ENCODE results near the gene PIEZO2. TPM values are rescaled to one million over a fixed set of nuclear protein-coding genes. Genes with fewer than 3 reads are reported as not detected.

The PIEZO2 gene
- total and polyA plus RNA-seq, 2 donors (not counting 1 experiment from before 2014, with no cell fraction given): not detected

DNA sequence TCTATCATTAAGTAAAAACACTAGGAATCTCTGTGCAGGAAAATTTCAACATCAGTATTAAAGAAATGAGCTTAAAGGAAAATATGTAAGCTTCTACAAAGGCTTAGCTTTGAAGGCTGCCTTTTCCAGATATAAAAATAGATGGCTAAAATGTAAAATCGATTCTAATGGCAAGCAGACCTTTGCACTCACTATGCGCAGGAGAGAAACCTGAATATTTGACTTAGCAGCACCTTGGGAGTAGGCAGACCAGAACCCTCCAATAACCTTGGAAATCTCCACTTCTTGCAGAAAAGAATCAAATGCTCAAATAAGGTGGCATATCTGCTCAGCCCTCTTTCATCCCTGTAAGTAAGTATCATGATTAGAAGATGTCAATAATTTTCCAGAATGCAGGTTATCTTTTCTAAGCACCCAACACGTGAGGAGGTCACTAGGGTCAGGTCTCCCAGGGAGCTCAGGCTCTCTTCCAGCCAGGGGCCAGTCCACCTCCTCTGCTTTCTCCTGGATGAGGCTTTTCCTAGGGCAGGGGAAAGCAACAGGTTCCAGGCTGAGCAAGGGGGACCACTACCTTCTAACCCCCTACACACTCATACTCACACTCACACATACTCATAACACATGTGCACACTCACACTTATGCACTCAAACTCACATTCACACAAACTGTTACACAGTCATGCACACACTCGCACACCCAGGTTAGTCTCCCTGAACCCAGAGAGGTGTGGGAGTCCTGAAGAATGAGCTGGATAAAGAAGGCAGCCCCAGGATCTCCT lies 3.8 kb downstream of the PIEZO2 start:
- Histone ChIP-seq H3K9ac (ENCODE audit: low read length) (no peak overlapping the region), H2AFZ (ENCODE audit: insufficient read depth, low read depth, low read length, poor library complexity, severe bottlenecking) (no peak overlapping the region), H3K4me3 (ENCODE audit: control extremely low read depth in 1 of 5, extremely low read depth in 1 of 5, insufficient read depth in 1 of 5, low read depth in 2 of 5, low read length in 4 of 5) (no peak overlapping the region), H3K4me2 (replicated peaks; ENCODE audit: low read depth, low read length, poor library complexity, severe bottlenecking) (no peak overlapping the region), H3K9me3 (ENCODE audit: control extremely low read depth in 1 of 3, control insufficient read depth in 2 of 3, insufficient read depth in 1 of 3, low read length in 2 of 3) (peaks cover 0 to 9% (median 0%) of the 10 kb centered on the region in 3 donors), H3K27ac (ENCODE audit: low read length in 2 of 2) (no peak overlapping the region), H3K36me3 (replicated peaks in 1 of 2; ENCODE audit: control extremely low read depth in 1 of 2, control insufficient read depth in 1 of 2, extremely low read depth in 1 of 2, insufficient read depth in 2 of 2, low read length in 1 of 2) (no peaks in the 10 kb centered on the region), H3K4me1 (ENCODE audit: control insufficient read depth in 2 of 2, insufficient read depth in 2 of 2, low read length in 2 of 2) (no peaks in the 10 kb centered on the region), H4K20me1 (ENCODE audit: control insufficient read depth, insufficient read depth, low read length, poor library complexity, severe bottlenecking) (no peaks in the 10 kb centered on the region), H3K27me3 (replicated peaks in 1 of 4; ENCODE audit: control extremely low read depth in 1 of 4, control insufficient read depth in 3 of 4, insufficient read depth in 4 of 4, low read length in 3 of 4) (peaks cover 0 to 24% (median 0%) of the 10 kb centered on the region in 4 experiments), H3K79me2 (ENCODE audit: control insufficient read depth, insufficient read depth, low read length) (no peaks in the 10 kb centered on the region)
- POLR2A ChIA-PET: no interaction called here
- ATAC-seq (ENCODE audit: low read depth) (no peak), DNase-seq (no peak)
- H3K4me3 Mint-ChIP-seq: no peak overlapping the region
- H3K27ac Mint-ChIP-seq: no peak overlapping the region
- no peak for TF ChIP-seq EZH2 (IDR thresholded peaks at IDR 0.05; ENCODE audit: borderline replicate concordance, insufficient read depth, low read depth, low read length, poor library complexity, severe bottlenecking)
- TF ChIP-seq, protein P1, sequence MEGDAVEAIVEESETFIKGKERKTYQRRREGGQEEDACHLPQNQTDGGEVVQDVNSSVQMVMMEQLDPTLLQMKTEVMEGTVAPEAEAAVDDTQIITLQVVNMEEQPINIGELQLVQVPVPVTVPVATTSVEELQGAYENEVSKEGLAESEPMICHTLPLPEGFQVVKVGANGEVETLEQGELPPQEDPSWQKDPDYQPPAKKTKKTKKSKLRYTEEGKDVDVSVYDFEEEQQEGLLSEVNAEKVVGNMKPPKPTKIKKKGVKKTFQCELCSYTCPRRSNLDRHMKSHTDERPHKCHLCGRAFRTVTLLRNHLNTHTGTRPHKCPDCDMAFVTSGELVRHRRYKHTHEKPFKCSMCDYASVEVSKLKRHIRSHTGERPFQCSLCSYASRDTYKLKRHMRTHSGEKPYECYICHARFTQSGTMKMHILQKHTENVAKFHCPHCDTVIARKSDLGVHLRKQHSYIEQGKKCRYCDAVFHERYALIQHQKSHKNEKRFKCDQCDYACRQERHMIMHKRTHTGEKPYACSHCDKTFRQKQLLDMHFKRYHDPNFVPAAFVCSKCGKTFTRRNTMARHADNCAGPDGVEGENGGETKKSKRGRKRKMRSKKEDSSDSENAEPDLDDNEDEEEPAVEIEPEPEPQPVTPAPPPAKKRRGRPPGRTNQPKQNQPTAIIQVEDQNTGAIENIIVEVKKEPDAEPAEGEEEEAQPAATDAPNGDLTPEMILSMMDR (IDR thresholded peaks at IDR 0.05): no peak
- intact Hi-C loops (cut with micrococcal nuclease): no loop called here
- H3K27me3 Mint-ChIP-seq: peaks cover 24% of the 10 kb centered on the region
- CTCF ChIA-PET: no interaction called here
- H3K4me1 Mint-ChIP-seq: peaks cover 3% of the 10 kb centered on the region
- 88% methylated on average over 3 of the region's 4 CpGs for WGBS (ENCODE audit: insufficient coverage)
- no peaks in the 10 kb centered on the region for H3K9me3 Mint-ChIP-seq (ENCODE audit: insufficient read depth)

DNA sequence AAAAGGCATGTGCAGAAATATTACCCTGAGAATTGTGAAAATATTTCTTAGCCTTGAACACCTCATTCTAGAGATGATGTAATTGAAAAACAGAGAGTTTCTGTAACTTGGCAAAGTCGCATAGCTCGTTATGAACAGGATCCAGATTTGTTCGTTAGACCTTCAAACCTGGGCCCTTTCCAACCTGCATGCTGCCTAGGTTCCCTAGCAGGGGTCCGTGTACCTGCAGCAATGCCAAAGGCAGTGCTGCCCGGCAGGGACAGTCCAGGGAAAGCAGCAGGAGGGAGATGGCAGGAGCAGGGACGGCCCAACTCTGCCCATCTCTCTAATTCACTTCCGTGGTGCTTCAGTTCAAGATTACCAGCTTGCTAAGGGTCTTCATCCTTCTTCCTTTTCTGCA lies 12.0 kb downstream of the PIEZO2 start:
- no peak overlapping the region for H3K9ac ChIP-seq (ENCODE audit: low read length)
- no peaks in the 10 kb centered on the region for H3K9me3 ChIP-seq (ENCODE audit: control extremely low read depth in 1 of 3, control insufficient read depth in 2 of 3, insufficient read depth in 1 of 3, low read length in 2 of 3)
- H3K27ac ChIP-seq (ENCODE audit: low read length in 2 of 2): no peak overlapping the region
- H3K36me3 ChIP-seq (replicated peaks in 1 of 2; ENCODE audit: control extremely low read depth in 1 of 2, control insufficient read depth in 1 of 2, extremely low read depth in 1 of 2, insufficient read depth in 2 of 2, low read length in 1 of 2): no peaks in the 10 kb centered on the region
- Mint-ChIP-seq H3K4me1 (no peaks in the 10 kb centered on the region), H3K9me3 (ENCODE audit: insufficient read depth) (no peaks in the 10 kb centered on the region), H3K27ac (no peak overlapping the region), H3K27me3 (no peaks in the 10 kb centered on the region), H3K4me3 (no peak overlapping the region)
- H3K27me3 ChIP-seq (replicated peaks in 1 of 4; ENCODE audit: control extremely low read depth in 1 of 4, control insufficient read depth in 3 of 4, insufficient read depth in 4 of 4, low read length in 3 of 4): no peaks in the 10 kb centered on the region
- H2AFZ ChIP-seq (ENCODE audit: insufficient read depth, low read depth, low read length, poor library complexity, severe bottlenecking): no peak overlapping the region
- H4K20me1 ChIP-seq (ENCODE audit: control insufficient read depth, insufficient read depth, low read length, poor library complexity, severe bottlenecking): no peaks in the 10 kb centered on the region
- ATAC-seq (ENCODE audit: low read depth): no peak
- POLR2A ChIA-PET: no interaction called here
- H3K4me1 ChIP-seq (ENCODE audit: control insufficient read depth in 2 of 2, insufficient read depth in 2 of 2, low read length in 2 of 2): no peaks in the 10 kb centered on the region
- H3K4me2 ChIP-seq (replicated peaks; ENCODE audit: low read depth, low read length, poor library complexity, severe bottlenecking): no peak overlapping the region
- no peak overlapping the region for H3K4me3 ChIP-seq (ENCODE audit: control extremely low read depth in 1 of 5, extremely low read depth in 1 of 5, insufficient read depth in 1 of 5, low read depth in 2 of 5, low read length in 4 of 5)
- DNase-seq: no peak
- TF ChIP-seq EZH2 (IDR thresholded peaks at IDR 0.05; ENCODE audit: borderline replicate concordance, insufficient read depth, low read depth, low read length, poor library complexity, severe bottlenecking): no peak
- TF ChIP-seq, protein P1 (IDR thresholded peaks at IDR 0.05): no peak
- CTCF ChIA-PET: no interaction called here
- 83% methylated on average over 7 of the region's 7 CpGs for whole genome bisulfite sequencing (ENCODE audit: insufficient coverage)
- H3K79me2 ChIP-seq (ENCODE audit: control insufficient read depth, insufficient read depth, low read length): no peaks in the 10 kb centered on the region
- intact Hi-C loops (cut with micrococcal nuclease): no loop called here

Measured in B cell (primary cell).